NCI-H226 (cell line): ENCODE measurements around the gene WHAMM.
"Not testable (repeated sequence)": the region's sequence is repeated elsewhere in the genome, so short reads cannot be mapped to it uniquely, and the experiment has no call there.

Experiments used
- DNase-seq: peaks from one replicate; pipeline ENCODE4 v3.0.0-alpha.2; 2015

The WHAMM gene

GRCh38 chr15:82803793-82804574 lies 5.4 kb upstream of the WHAMM start:
- peak; percentile 58 for DNase-seq

- peak; percentile 80 for DNase-seq
Observed at GRCh38 chr15:82804575-82804949, 4.9 kb upstream of the WHAMM start.

- DNase-seq: no peak
Observed at GRCh38 chr15:82805994-82806406, 3.4 kb upstream of the WHAMM start, which contains the start of gene FSD2. FSD2 (minus strand) TSS chr15:82806069; CDS start chr15:82787390, 18,679 bp downstream.

GRCh38 chr15:82807920-82808633 lies 1.4 kb upstream of the WHAMM start:
- no peak for DNase-seq

GRCh38 chr15:82808634-82809041 lies 790 bp upstream of the WHAMM start:
- DNase-seq: no peak

- DNase-seq: peak; percentile 72
Observed at GRCh38 chr15:82810061-82810889, 847 bp downstream of the WHAMM start.

GRCh38 chr15:82810890-82811426 lies 1.5 kb downstream of the WHAMM start:
- DNase-seq: peak; percentile 22

GRCh38 chr15:82812994-82813393 lies 3.6 kb downstream of the WHAMM start:
- no peak for DNase-seq

GRCh38 chr15:82820128-82820527 lies 10.7 kb downstream of the WHAMM start:
- no peak for DNase-seq

GRCh38 chr15:82821396-82821795 lies 12.0 kb downstream of the WHAMM start:
- DNase-seq: not testable (repeated sequence)

- DNase-seq: not testable (repeated sequence)
Observed at GRCh38 chr15:82821851-82822250, 12.4 kb downstream of the WHAMM start.

GRCh38 chr15:82823049-82823448 lies 13.6 kb downstream of the WHAMM start:
- no peak for DNase-seq

GRCh38 chr15:82828075-82828474 lies 18.6 kb downstream of the WHAMM start:
- no peak for DNase-seq

- DNase-seq: no peak
Observed at GRCh38 chr15:82829234-82829633, 19.8 kb downstream of the WHAMM start.

GRCh38 chr15:82830427-82831173 lies 21.2 kb downstream of the WHAMM start:
- no peak for DNase-seq

- DNase-seq: no peak
Observed at GRCh38 chr15:82831894-82832600, 22.6 kb downstream of the WHAMM start.

GRCh38 chr15:82832601-82833361 lies 23.4 kb downstream of the WHAMM start:
- DNase-seq: peak; percentile 85

- no peak for DNase-seq
Observed at GRCh38 chr15:82833362-82833682, 23.9 kb downstream of the WHAMM start.

- no peak for DNase-seq
Observed at GRCh38 chr15:82835391-82835917, 26.0 kb downstream of the WHAMM start.

GRCh38 chr15:82838096-82838735 lies 28.8 kb downstream of the WHAMM start:
- no peak for DNase-seq
